SK-N-SH (cell line): ENCODE results near the gene EXOC7. TPM values are rescaled to one million over a fixed set of nuclear protein-coding genes. Genes with fewer than 3 reads are reported as not detected.
"Not testable (repeated sequence)": the region's sequence is repeated elsewhere in the genome, so short reads cannot be mapped to it uniquely, and the experiment has no call there.

ENCODE experiments used
- CTCF ChIA-PET: fragments of 300-600, 350-600 bp; formaldehyde crosslinking; extraction: SDS; loops from one replicate; lab custom pipeline; 2021; lab: Yijun Ruan, JAX
- POLR2A ChIA-PET: fragments of 350-600 bp; sonication (Branson Sonifier 250); formaldehyde crosslinking; extraction: SDS; loops from one replicate; lab custom pipeline; 2020; ENCODE audit warnings: antibody characterized with exemption, inconsistent platforms; lab: Yijun Ruan, JAX
- DNase-seq: peaks from one replicate; pipeline ENCODE4 v3.0.0; 2012
- H2AFZ ChIP-seq: fragments of 200-600 bp; sonication (generic); 2 replicates; pipeline ENCODE4 v1.8.1; 2016; ENCODE audit warnings: antibody characterized with exemption, mild to moderate bottlenecking, low read depth
- H3F3A ChIP-seq: fragments of 200-600 bp; sonication (generic); replicated peaks from 2 replicates; pipeline ENCODE3; 2016; ENCODE audit warnings: antibody characterized with exemption, mild to moderate bottlenecking; ENCODE audit not compliant: insufficient read depth
- H3K27ac ChIP-seq, 2 experiments: fragments of 200-500 bp in 1 of 2; fragments of 200-600 bp in 1 of 2; sonication (Bioruptor generic) in 1 of 2; sonication (generic), shearing (Covaris generic) in 1 of 2; 2 replicates each; pipeline versions ENCODE4 v1.5.1 to v1.6.1; 2014 to 2016; ENCODE audit warnings: low read depth in 2 of 2, inconsistent platforms in 1 of 2, low read length in 1 of 2, mild to moderate bottlenecking in 1 of 2, mixed read lengths in 1 of 2
- H3K27me3 ChIP-seq: fragments of 200-600 bp; sonication (generic), shearing (Covaris generic); 2 replicates; pipeline ENCODE4 v1.6.1; 2016; ENCODE audit warnings: mixed run types; ENCODE audit not compliant: insufficient read depth
- H3K36me3 ChIP-seq, 2 experiments: fragments of 200-500 bp in 1 of 2; fragments of 200-600 bp in 1 of 2; sonication (Bioruptor generic) in 1 of 2; sonication (generic) in 1 of 2; replicated peaks in 1 of 2; 2 replicates each; pipeline versions ENCODE3 to v1.5.1; 2014 to 2016; ENCODE audit warnings: low read length in 1 of 2, mild to moderate bottlenecking in 1 of 2; ENCODE audit not compliant: insufficient read depth in 2 of 2, control insufficient read depth in 1 of 2
- H3K4me1 ChIP-seq, 2 experiments: fragments of 200-500 bp in 1 of 2; fragments of 200-600 bp in 1 of 2; sonication (Bioruptor generic) in 1 of 2; sonication (generic), shearing (Covaris generic) in 1 of 2; 2 replicates each; pipeline versions ENCODE4 v1.5.1 to v1.6.1; 2014 to 2016; ENCODE audit warnings: low read depth in 1 of 2, low read length in 1 of 2, mixed run types in 1 of 2; ENCODE audit not compliant: insufficient read depth in 2 of 2, control insufficient read depth in 1 of 2
- H3K4me2 ChIP-seq: fragments of 200-600 bp; sonication (generic), shearing (Covaris generic); 2 replicates; pipeline ENCODE4 v1.6.1; 2017; ENCODE audit warnings: mixed run types
- H3K4me3 ChIP-seq, 2 experiments: fragments of 200-500 bp in 1 of 2; fragments of 200-600 bp in 1 of 2; sonication (Bioruptor generic) in 1 of 2; sonication (generic), shearing (Covaris generic) in 1 of 2; 2 replicates each; pipeline versions ENCODE4 v1.5.1 to v1.8.1; 2014 to 2016; ENCODE audit warnings: low read depth in 2 of 2, inconsistent platforms in 1 of 2, low read length in 1 of 2, mild to moderate bottlenecking in 1 of 2, mixed read lengths in 1 of 2, moderate library complexity in 1 of 2
- H3K79me2 ChIP-seq: fragments of 200-600 bp; sonication (generic); 2 replicates; pipeline ENCODE4 v1.8.1; 2017; ENCODE audit warnings: mild to moderate bottlenecking; ENCODE audit not compliant: insufficient read depth
- H3K9ac ChIP-seq: fragments of 200-600 bp; sonication (generic); 2 replicates; pipeline ENCODE4 v1.6.1; 2017; ENCODE audit warnings: mixed run types
- H3K9me2 ChIP-seq: fragments of 200-600 bp; sonication (generic); 2 replicates; pipeline ENCODE4 v1.6.1; 2017; ENCODE audit warnings: mixed run types
- H3K9me3 ChIP-seq: fragments of 200-600 bp; sonication (generic); 2 replicates; pipeline ENCODE4 v1.6.1; 2017; ENCODE audit warnings: mixed run types, mild to moderate bottlenecking, moderate library complexity
- H4K20me1 ChIP-seq: fragments of 200-600 bp; sonication (generic); 2 replicates; pipeline ENCODE4 v1.6.1; 2017; ENCODE audit warnings: mild to moderate bottlenecking, mixed run types; ENCODE audit not compliant: insufficient read depth
- SMC3 ChIP-seq: IDR thresholded peaks from 2 replicates; pipeline ENCODE4 v1.6.1; 2012; ENCODE audit warnings: low read depth, low read length, improper control_type of control experiment
- TAF1 ChIP-seq: IDR thresholded peaks from 2 replicates; pipeline ENCODE4 v1.6.1; 2012; ENCODE audit warnings: low read depth, mild to moderate bottlenecking, low read length, moderate library complexity, borderline replicate concordance
- USF1 ChIP-seq: IDR thresholded peaks from 2 replicates; pipeline ENCODE4 v1.4.0; 2012; ENCODE audit warnings: low read depth, borderline replicate concordance
- WGBS: methylation state at CpG from one replicate; pipeline ENCODE4 v1.1.6; 2017; ENCODE audit warnings: low lambda C conversion rate; 5-methylcytosine and 5-hydroxymethylcytosine counted together
- polyA plus RNA-seq, 3 experiments: library from polyadenylated mRNA; depleted of rRNA; stranded (reverse); fragments of >200 nt; gene quantifications; 2 replicates each; pipeline ENCODE4 v1.2.3, GENCODE V29; 2012
- TF ChIP-seq, protein P1 (sequence below): IDR thresholded peaks from 2 replicates; pipeline ENCODE4; 2012
- TF ChIP-seq, protein P2 (sequence below): fragments of 150-350 bp; IDR thresholded peaks from 2 replicates; pipeline ENCODE4 v1.6.1; 2016; ENCODE audit warnings: mild to moderate bottlenecking, low read depth, low read length

EXOC7 gene
- polyA plus RNA-seq, 1 of the 3 experiments (the other 2 are of a cell fraction), result 129 TPM

DNA sequence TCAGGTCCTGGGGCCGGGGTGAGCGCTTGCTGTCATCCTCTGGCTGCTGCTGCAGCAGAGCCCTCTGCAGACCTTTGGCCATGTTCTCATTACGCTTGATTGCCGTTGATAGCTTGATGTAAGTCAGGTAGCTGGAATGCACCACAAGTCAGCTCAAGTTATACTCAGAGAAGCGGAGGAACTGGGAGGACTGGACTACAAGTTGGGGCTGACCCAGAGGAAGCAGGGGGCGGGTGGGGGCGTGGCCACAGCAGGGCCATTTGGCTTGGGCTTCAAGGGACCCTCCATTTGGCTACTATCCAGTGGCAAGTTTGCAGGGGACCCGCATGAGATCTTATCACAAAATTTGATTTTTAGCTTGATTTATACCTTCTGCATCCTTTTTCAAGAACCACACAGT, 57.5 kb downstream of the EXOC7 start:
- H3K27me3 ChIP-seq, result no peaks in the 10 kb centered on the region
- H3K27ac ChIP-seq, result no peak overlapping the region
- H3F3A ChIP-seq, result peaks cover 12% of the 10 kb centered on the region
- peaks cover 80 to 88% of the 10 kb centered on the region in 2 experiments for H3K36me3 ChIP-seq
- no peak overlapping the region for H3K4me2 ChIP-seq
- H4K20me1 ChIP-seq, result no peaks in the 10 kb centered on the region
- no peaks in the 10 kb centered on the region for H3K9me2 ChIP-seq
- no peak overlapping the region for H2AFZ ChIP-seq
- WGBS, result 90% methylated on average over 8 of the region's 8 CpGs
- DNase-seq, result no peak
- no peaks in the 10 kb centered on the region; the same call in 1 of the 2 replicates for H3K79me2 ChIP-seq
- H3K9me3 ChIP-seq, result no peaks in the 10 kb centered on the region
- no peaks in the 10 kb centered on the region for H3K4me1 ChIP-seq
- H3K4me3 ChIP-seq, result no peak overlapping the region
- CTCF ChIA-PET, result interaction anchor here (0.8 to 2.6 kb wide), 6 partner anchors 9 to 352 kb away, joined by 3 to 12 read pairs (median 4); partner anchors contain the start of gene CDK3
- TF ChIP-seq, protein P1, sequence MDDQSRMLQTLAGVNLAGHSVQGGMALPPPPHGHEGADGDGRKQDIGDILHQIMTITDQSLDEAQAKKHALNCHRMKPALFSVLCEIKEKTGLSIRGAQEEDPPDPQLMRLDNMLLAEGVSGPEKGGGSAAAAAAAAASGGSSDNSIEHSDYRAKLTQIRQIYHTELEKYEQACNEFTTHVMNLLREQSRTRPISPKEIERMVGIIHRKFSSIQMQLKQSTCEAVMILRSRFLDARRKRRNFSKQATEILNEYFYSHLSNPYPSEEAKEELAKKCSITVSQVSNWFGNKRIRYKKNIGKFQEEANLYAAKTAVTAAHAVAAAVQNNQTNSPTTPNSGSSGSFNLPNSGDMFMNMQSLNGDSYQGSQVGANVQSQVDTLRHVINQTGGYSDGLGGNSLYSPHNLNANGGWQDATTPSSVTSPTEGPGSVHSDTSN, result no peak
- TF ChIP-seq SMC3 (no peak), USF1 (no peak), TAF1 (no peak)
- TF ChIP-seq, protein P2, sequence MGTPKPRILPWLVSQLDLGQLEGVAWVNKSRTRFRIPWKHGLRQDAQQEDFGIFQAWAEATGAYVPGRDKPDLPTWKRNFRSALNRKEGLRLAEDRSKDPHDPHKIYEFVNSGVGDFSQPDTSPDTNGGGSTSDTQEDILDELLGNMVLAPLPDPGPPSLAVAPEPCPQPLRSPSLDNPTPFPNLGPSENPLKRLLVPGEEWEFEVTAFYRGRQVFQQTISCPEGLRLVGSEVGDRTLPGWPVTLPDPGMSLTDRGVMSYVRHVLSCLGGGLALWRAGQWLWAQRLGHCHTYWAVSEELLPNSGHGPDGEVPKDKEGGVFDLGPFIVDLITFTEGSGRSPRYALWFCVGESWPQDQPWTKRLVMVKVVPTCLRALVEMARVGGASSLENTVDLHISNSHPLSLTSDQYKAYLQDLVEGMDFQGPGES, result no peak
- TF ChIP-seq, all 33 proteins: peak for 0
- H3K9ac ChIP-seq, result no peak overlapping the region
- POLR2A ChIA-PET, result no interaction called here

DNA sequence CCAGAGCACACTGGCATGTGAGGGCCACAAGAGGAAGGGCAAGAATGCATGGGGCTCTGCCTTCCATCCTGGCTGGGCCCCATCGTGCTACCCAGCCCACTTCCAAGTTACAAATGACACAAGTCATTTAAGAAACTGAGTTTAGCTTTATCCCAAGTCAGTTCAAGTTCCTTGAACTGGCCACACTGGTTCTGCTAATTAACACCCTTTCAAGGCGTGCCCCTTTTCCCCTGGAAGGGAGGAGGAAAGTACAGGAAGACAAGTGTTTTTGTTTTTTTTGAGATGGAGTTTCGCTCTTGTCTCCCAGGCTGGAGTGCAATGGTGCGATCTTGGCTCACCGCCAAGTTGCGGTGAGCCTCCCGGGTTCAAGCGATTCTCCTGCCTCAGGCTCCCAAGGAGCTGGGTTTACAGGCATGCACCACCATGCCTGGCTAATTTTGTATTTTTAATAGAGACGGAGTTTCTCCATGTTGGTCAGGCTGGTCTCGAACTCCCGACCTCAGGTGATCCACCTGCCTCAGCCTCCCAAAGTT, 59.0 kb downstream of the EXOC7 start:
- H3K4me3 ChIP-seq, DNase-seq, H2AFZ ChIP-seq, H3K9me2 ChIP-seq, H3F3A ChIP-seq, H3K27me3 ChIP-seq, H3K9ac ChIP-seq, H3K4me2 ChIP-seq, H3K79me2 ChIP-seq, POLR2A ChIA-PET, H3K27ac ChIP-seq, H4K20me1 ChIP-seq, H3K9me3 ChIP-seq, H3K4me1 ChIP-seq: not testable (repeated sequence)
- peaks cover 81 to 93% of the 10 kb centered on the region in 2 experiments for H3K36me3 ChIP-seq
- CTCF ChIA-PET, result interaction anchor here (2.6 kb wide), 1 partner anchor 30 kb away, joined by 12 read pairs; no protein-coding TSS in a partner anchor
- WGBS, result 93% methylated on average over 11 of the region's 11 CpGs

DNA sequence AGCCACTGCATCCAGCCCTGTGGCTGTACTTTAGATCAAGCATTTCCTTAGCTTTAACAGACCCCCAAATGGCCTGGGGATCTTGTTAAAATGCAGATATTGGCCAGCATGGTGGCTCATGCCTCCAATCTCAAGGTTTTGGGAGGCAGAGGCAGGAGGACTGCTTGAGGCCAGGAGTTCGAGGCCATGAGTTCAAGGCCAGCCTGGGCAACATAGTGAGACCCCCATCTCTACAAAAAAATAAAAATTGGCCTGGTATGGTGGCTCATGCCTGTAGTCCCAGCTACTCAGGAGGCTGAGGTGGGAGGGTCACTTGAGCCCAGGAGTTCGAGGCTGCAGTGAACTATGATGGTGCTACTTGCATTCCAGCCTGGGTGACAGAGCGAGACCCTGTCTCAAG, 60.7 kb downstream of the EXOC7 start:
- H3K9me2 ChIP-seq, H3K9me3 ChIP-seq, DNase-seq, H3K4me3 ChIP-seq, POLR2A ChIA-PET, H3K9ac ChIP-seq, H3K4me2 ChIP-seq, H3K27me3 ChIP-seq, H4K20me1 ChIP-seq, H3K27ac ChIP-seq, H3K79me2 ChIP-seq, H3K4me1 ChIP-seq, H3F3A ChIP-seq, H2AFZ ChIP-seq: not testable (repeated sequence)
- H3K36me3 ChIP-seq, result peaks cover 79 to 95% of the 10 kb centered on the region in 2 experiments
- CTCF ChIA-PET, result interaction anchor here (0.6 to 2.5 kb wide), 6 partner anchors 8 to 295 kb away, joined by 3 to 10 read pairs (median 3); no protein-coding TSS in a partner anchor
- WGBS, result 97% methylated on average over 3 of the region's 3 CpGs
